Measurements from ENCODE around the gene ZNF423. TPM values are rescaled to one million over a fixed set of nuclear protein-coding genes. Genes with fewer than 3 reads are reported as not detected.

The ZNF423 gene
- total and polyA plus RNA-seq, 9 of the 15 experiments (the other 6 are each of a cell fraction or from before 2014, with no cell fraction given) = not detected

DNA sequence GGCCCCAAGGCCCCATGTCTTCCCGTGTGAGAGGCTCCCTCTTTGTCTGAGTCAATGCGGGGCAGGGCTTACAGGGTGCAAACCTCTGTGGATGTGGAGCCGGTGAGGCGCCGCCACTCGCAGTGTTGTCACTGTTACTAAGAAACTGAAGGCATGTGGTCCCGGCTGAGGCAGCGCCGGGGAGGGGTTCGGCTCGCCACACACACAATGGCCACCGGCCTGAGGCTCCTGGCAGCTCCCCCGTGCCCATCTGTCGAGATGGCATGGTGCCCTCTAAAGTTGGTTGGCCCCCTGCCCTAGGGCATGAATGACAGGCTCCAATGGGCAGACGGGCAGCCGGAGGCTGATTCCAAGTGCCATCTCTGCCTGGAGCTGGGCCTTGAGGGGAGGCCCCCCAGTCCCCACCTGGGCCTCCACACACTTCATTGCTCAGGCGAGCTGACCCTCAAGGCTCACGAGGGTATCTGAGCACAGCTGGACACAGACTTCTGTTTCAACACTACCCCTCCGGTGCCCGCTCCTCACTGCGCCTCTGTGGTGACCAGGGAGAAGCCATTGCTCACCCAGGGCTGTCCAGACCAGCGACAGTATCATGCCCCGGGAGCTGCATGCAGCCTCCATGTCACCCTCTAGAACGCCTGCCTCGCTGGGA lies 345.1 kb downstream of the ZNF423 start (continued):
- TF ChIP-seq RNF219 (CRISPR knock-in tag; IDR thresholded peaks at IDR 0.05) = no peak
- TF ChIP-seq SIX5 (IDR thresholded peaks at IDR 0.05; ENCODE audit: borderline replicate concordance in 1 of 2, insufficient read depth in 1 of 2, low read depth in 1 of 2, low read length in 2 of 2) = no peak
- TF ChIP-seq TBL1XR1 (IDR thresholded peaks at IDR 0.05; ENCODE audit: low read length in 2 of 2) = no peak
- TF ChIP-seq MAZ (CRISPR knock-in tag; conservative IDR thresholded peaks at IDR 0.05 in 1 of 2, IDR thresholded peaks at IDR 0.05 in 1 of 2) = no peak
- TF ChIP-seq, protein P1, sequence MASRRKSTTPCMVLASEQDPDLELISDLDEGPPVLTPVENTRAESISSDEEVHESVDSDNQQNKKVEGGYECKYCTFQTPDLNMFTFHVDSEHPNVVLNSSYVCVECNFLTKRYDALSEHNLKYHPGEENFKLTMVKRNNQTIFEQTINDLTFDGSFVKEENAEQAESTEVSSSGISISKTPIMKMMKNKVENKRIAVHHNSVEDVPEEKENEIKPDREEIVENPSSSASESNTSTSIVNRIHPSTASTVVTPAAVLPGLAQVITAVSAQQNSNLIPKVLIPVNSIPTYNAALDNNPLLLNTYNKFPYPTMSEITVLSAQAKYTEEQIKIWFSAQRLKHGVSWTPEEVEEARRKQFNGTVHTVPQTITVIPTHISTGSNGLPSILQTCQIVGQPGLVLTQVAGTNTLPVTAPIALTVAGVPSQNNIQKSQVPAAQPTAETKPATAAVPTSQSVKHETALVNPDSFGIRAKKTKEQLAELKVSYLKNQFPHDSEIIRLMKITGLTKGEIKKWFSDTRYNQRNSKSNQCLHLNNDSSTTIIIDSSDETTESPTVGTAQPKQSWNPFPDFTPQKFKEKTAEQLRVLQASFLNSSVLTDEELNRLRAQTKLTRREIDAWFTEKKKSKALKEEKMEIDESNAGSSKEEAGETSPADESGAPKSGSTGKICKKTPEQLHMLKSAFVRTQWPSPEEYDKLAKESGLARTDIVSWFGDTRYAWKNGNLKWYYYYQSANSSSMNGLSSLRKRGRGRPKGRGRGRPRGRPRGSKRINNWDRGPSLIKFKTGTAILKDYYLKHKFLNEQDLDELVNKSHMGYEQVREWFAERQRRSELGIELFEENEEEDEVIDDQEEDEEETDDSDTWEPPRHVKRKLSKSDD (conservative IDR thresholded peaks at IDR 0.05; ENCODE audit: low read length) = no peak
- TF ChIP-seq CBFA2T3 (IDR thresholded peaks at IDR 0.05) = no peak
- TF ChIP-seq E2F8 (IDR thresholded peaks at IDR 0.05; ENCODE audit: low read depth, partially characterized antibody) = no peak
- no peak for TF ChIP-seq RBBP5 (IDR thresholded peaks at IDR 0.05; ENCODE audit: borderline replicate concordance, insufficient read depth, low read length, poor library complexity, severe bottlenecking)
- TF ChIP-seq HDAC2 (IDR thresholded peaks at IDR 0.05) = no peak
- TF ChIP-seq RFX7 (CRISPR knock-in tag; IDR thresholded peaks at IDR 0.05) = no peak
- no peak for TF ChIP-seq ADNP (tag; IDR thresholded peaks at IDR 0.05)
- no peak for TF ChIP-seq ZZZ3 (IDR thresholded peaks at IDR 0.05)
- no peak for TF ChIP-seq CXXC5 (CRISPR knock-in tag; IDR thresholded peaks at IDR 0.05)
